ENCODE results near the gene C1D.
"Not testable (repeated sequence)": the region's sequence is repeated elsewhere in the genome, so short reads cannot be mapped to it uniquely, and the experiment has no call there.

C1D gene

DNA sequence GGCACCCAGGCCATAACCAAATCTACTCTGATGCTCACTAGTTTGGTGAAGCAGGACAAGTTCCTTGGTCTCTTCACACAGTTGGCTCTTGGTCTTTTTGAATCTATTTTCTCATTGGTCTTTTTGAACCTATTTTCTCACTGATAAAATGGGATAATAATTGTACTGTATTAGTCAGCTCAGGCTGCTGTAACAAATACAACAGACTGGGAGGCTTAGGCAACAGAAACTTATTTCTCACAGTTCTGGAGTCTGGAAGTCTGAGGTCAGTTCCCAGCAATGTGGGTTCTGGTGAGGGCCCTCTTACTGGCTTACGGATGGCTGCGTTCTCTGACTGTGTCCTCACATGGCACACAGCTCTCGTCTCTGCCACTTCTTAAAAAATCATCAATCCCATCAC is 63.5 kb downstream of the C1D start:
- DNase-seq (ENCODE audit: low spot score) = no peak

DNA sequence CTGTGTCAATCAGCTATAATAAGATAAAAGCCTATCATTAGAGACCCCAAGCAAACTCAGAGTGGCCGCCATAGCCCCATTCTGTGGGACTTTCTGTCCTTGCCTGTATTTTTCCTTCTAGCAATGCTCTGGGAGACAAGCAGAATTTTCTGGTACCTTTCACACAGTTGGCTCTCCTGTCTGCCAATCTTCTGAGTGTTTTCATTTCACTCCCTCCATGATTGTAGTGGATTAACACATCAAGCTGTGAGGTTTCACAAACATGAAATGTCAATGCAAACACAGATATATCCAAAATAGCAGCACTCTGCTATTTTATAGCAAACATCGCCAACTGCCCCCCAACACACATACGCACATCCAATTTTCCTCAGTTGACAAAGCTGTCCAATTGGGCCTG is 64.9 kb downstream of the C1D start:
- no peak for DNase-seq (ENCODE audit: low spot score)

DNA sequence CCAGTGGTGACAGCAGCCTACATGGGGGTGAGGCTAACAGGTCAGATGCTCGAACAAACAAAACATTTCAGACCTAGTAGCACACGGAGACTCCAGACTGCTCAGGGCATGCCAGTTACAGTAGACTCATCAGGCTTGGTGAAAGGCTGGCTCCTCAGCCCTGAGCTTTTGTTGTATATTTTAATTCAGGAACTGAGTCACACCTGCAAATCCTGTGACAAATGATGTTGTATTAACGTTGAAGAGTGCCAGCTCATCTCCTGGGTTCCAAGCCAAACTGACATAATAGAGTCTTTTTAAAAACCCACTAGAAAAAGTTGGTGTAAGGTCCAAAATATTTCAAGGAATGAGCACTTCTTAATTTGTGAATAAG is 65.3 kb downstream of the C1D start:
- no peak for DNase-seq (ENCODE audit: low spot score)

DNA sequence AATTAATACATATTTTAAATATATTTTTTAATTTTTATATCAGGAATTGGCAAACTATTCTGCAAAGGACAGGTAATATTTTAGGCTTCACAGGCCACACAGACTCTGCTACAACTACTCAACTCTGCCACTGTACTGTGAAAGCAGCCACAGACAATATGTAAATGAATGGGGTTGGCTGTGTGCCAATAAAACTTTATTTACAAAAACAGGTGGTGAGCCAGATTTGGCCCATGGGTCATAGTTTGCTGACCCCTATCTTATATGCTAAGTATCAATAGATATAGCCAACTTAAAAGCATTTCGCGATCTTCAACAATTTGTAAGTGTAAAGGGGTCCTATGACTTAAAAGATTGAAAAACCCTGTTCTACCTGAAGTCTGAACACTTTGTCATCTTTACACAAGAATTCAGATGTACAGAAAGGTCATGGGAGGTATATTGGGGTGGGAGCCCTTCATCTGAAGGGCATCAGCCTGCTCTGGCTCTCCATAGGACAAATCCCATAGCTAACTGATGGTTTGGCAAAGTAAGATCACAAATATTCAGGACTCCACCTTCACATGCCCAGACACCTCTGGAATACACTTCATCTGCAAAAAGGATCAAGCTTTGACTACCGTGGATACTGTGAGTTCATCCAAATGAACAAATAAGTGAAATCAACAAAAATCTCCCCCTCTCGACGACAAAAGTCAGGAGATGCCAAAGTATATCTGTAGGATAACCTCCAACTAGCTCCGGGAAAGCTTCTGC is 65.9 kb downstream of the C1D start:
- no peak for DNase-seq (ENCODE audit: low spot score)

DNA sequence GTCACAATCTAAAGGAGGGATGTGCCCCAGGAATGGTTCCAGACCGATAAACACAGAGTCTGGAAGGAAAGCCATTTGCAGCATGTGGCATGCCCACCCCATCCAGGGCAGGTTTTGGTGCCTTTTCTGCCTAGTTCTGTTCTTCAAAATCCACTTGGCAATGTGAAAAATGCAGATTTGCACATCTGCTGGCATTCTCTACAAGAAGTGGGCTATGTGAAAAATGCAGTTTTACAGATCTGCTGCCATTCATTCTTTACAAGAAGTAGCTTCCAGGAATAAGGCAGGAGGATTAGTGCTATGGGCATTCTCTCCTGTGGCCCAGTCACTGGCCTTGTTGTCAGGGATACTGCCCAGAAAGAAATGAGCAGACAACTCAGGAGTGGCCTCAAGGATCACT is 68.1 kb downstream of the C1D start:
- no peak for DNase-seq (ENCODE audit: low spot score)

DNA sequence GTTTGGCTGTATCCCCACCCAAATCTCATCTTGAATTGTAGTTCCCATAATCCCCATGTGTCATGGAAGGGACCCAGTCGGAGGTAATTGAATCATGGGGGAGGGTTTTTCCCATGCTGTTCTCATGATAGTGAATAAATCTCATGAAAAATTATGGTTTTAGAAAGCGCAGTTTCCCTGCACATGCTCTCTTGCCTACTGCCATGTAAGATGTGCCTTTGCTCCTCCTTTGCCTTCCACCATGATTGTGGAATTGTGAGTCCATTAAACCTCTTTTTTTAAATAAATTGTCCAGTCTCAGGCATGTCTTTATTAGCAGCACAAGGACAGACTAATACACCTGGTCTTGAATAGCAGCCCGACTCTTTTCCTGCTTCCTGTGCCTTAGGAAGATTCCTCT is 68.7 kb downstream of the C1D start:
- DNase-seq (ENCODE audit: low spot score) = not testable (repeated sequence)

DNA sequence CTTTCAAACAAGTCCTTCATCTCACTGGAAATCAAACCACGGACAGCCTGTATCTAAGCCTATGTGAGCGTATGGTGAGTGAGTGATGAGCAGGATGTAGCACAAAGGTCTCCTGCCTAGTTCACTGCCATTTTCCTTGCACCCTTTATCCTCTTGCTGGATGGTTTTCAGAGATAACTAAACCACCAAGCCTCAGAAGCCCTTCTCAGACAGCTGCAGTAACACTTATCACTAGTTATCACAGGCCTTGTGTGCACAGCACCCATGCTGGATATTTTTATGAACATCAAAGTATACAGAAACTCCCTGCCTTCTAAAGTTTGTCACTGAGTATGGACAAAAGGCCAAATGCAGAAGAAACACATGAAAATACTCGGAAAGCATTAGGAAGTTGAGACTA is 69.5 kb downstream of the C1D start:
- DNase-seq (ENCODE audit: low spot score) = no peak

DNA sequence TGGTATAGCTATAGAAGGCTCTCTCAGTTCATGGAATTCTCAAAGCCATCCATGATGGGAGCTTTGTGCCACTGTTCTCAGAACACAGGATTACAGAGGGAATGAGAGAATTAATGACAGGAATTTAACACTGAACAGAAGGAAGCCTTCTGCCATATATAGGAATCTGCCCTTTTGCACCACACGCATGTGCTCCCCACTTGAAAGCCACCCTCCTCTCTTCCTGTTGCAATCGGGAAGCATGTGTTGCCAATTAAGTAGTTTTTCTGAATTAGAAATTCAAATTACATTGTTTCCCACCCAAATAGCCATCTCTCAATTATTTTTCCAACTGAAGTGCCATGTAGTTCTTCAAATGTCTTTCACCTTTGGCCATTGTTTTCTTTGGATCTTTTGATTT is 71.3 kb downstream of the C1D start:
- DNase-seq (ENCODE audit: low spot score) = no peak

Data from D341Med (cell line).